ENCODE data around the gene IRX2. TPM values are rescaled to one million over a fixed set of nuclear protein-coding genes. Genes with fewer than 3 reads are reported as not detected.

The IRX2 gene
- total RNA-seq, 1 donor from 2014 or later = 6.7 TPM

- H3K4me2 ChIP-seq (ENCODE audit: low read length) = peak overlapping the region; percentile 71
- peak overlapping the region; percentile 17 for H3K27ac ChIP-seq (ENCODE audit: low read depth, low read length)
- H4K20me1 ChIP-seq (ENCODE audit: insufficient read depth, low read length) = peaks cover 32% of the 10 kb centered on the region
- Mint-ChIP-seq H3K4me1 (ENCODE audit: low read depth, unreplicated experiment) (no peaks in the 10 kb centered on the region), H3K27ac (ENCODE audit: unreplicated experiment) (no peak overlapping the region), H3K36me3 (ENCODE audit: low read depth, unreplicated experiment) (peaks cover 2% of the 10 kb centered on the region), H3K4me3 (ENCODE audit: unreplicated experiment) (no peak overlapping the region), H3K27me3 (ENCODE audit: low read depth, unreplicated experiment) (peaks cover 32% of the 10 kb centered on the region), H3K9me3 (ENCODE audit: unreplicated experiment) (no peaks in the 10 kb centered on the region)
- peaks cover 20% of the 10 kb centered on the region for H3K4me1 ChIP-seq (ENCODE audit: insufficient read depth, low read length)
- H3K79me2 ChIP-seq (ENCODE audit: insufficient read depth, low read length) = peaks cover 65% of the 10 kb centered on the region
- no peaks in the 10 kb centered on the region for H3K9me3 ChIP-seq (ENCODE audit: insufficient read depth, low read depth, low read length)
- peak overlapping the region; percentile 49 for H3K9ac ChIP-seq (ENCODE audit: low read length)
- FAIRE-seq = no peak
- H3K27me3 ChIP-seq (ENCODE audit: insufficient read depth, low read length) = peaks cover 3% of the 10 kb centered on the region
- no peak overlapping the region for H3K4me3 ChIP-seq (ENCODE audit: insufficient read depth, low read depth, low read length)
- no peak overlapping the region for H2AFZ ChIP-seq (ENCODE audit: low read depth, low read length)
- no peak for TF ChIP-seq CTCF (IDR thresholded peaks at IDR 0.05; ENCODE audit: insufficient read depth, low read depth, low read length)
- TF ChIP-seq EZH2 (IDR thresholded peaks at IDR 0.05; ENCODE audit: insufficient read depth, low read length) = no peak
- DNase-seq (ENCODE audit: low read depth) = no peak
- peaks cover 8% of the 10 kb centered on the region for H3K36me3 ChIP-seq (ENCODE audit: insufficient read depth, low read length)
Measured at GRCh38 chr5:2742921-2743679, 8.4 kb downstream of the IRX2 start.

- H3K27me3 ChIP-seq (ENCODE audit: insufficient read depth, low read length) = peaks cover 3% of the 10 kb centered on the region
- no peak overlapping the region for H3K27ac Mint-ChIP-seq (ENCODE audit: unreplicated experiment)
- no peaks in the 10 kb centered on the region for H3K9me3 Mint-ChIP-seq (ENCODE audit: unreplicated experiment)
- peaks cover 8% of the 10 kb centered on the region for H3K36me3 ChIP-seq (ENCODE audit: insufficient read depth, low read length)
- peaks cover 42% of the 10 kb centered on the region for H3K27me3 Mint-ChIP-seq (ENCODE audit: low read depth, unreplicated experiment)
- H3K4me2 ChIP-seq (ENCODE audit: low read length) = peak overlapping the region; percentile 17
- H3K4me3 Mint-ChIP-seq (ENCODE audit: unreplicated experiment) = no peak overlapping the region
- TF ChIP-seq EZH2 (IDR thresholded peaks at IDR 0.05; ENCODE audit: insufficient read depth, low read length) (no peak), CTCF (IDR thresholded peaks at IDR 0.05; ENCODE audit: insufficient read depth, low read depth, low read length) (no peak)
- H3K9me3 ChIP-seq (ENCODE audit: insufficient read depth, low read depth, low read length) = no peaks in the 10 kb centered on the region
- peak overlapping the region; percentile 23 for H3K9ac ChIP-seq (ENCODE audit: low read length)
- no peak overlapping the region for H3K4me3 ChIP-seq (ENCODE audit: insufficient read depth, low read depth, low read length)
- no peaks in the 10 kb centered on the region for H3K36me3 Mint-ChIP-seq (ENCODE audit: low read depth, unreplicated experiment)
- no peak overlapping the region for H2AFZ ChIP-seq (ENCODE audit: low read depth, low read length)
- FAIRE-seq (no peak), DNase-seq (ENCODE audit: low read depth) (no peak)
- peaks cover 55% of the 10 kb centered on the region for H3K79me2 ChIP-seq (ENCODE audit: insufficient read depth, low read length)
- no peaks in the 10 kb centered on the region for H3K4me1 Mint-ChIP-seq (ENCODE audit: low read depth, unreplicated experiment)
- no peak overlapping the region for H3K27ac ChIP-seq (ENCODE audit: low read depth, low read length)
- peaks cover 20% of the 10 kb centered on the region for H3K4me1 ChIP-seq (ENCODE audit: insufficient read depth, low read length)
- peaks cover 23% of the 10 kb centered on the region for H4K20me1 ChIP-seq (ENCODE audit: insufficient read depth, low read length)
Measured at GRCh38 chr5:2741956-2742355, 9.5 kb downstream of the IRX2 start.

All from astrocyte (in vitro differentiated cells and primary cell).